HG02943 (cell line): Measurements from ENCODE around the gene TNP2.

ENCODE experiments used
- ATAC-seq: cut with Tn5 transposase; IDR thresholded peaks from one replicate; pipeline ENCODE4 v1.9.1; 2021; ENCODE audit warnings: mild to moderate bottlenecking, low read depth, moderate library complexity; ENCODE audit not compliant: unreplicated experiment

Gene TNP2

DNA sequence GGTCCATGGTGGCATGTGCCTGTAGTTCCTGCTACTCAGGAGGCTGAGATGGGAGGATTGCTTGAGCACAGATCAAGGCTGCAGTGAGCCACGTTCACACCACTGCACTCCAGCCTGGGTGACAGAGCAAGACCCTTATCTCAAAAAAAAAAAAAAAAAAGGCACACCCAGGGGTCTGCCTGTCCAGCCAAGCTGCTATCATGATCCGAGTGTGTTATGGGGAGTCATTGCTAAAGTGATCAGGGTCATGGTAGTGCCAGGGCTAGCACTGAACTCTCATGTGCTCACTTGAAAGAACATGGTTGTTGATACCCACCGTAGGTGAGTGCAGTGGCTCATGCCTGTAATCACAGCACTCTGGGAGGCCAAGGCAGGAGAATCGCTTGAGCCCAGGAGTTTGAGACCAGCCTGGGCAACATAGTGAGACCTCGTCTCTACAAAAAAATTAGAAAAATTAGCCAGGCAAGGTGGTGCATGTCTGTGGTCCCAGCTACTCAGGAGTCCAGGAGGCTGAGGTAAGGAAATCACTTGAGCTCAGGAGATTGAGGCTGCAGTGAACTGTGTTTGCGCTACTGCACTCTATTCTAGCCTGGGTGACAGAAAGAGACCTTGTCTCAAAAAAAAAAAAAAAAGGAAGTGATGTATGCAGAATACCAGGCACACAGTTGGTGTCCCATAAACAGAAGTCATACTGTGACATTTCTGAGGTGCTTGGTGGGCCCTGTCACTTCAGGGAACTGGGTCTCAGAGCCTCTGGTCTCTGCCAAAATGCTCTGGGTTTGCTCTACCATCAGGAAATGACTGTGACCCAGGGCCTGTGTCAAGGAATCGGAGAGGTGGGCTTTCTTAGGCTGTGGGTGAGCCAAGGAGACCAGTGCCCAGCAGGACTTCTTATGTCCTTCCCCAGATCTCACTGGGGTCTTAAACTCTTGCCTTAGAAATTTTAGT, 9.8 kb upstream of the TNP2 start:
- ATAC-seq, result no peak

DNA sequence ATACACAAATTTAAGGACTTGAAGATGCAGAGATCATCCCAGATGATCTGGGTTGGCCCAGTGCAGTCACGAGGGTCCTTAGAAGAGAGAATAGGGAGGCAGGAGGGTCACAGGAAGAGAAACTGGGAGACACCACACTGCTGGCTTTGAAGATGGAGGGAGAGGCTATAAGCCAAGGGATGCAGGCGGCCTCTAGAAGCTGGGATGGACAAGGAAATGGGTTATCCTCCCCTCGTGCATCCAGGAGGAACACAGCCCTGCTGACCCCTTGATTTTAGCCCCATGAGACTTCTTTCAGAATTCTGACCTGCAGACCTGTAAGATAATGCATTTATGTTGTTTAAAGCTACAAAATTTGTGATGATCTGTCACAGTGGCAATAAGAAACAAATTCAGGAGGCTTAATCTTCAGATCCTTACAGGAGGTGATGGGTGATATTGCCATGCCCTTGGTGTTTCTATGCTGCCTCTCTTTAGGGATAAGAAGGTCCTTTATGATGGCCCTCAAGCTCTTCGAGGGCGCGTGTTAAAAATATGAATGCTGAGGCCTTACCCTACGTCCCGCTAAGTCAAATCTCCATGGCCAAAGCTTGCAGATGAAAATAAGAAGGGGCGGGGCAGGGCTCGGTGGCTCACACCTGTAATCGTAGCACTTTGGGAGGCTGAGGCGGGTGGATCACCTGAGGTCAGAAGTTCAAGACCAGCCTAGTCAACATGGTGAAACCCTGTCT, 8.6 kb upstream of the TNP2 start:
- ATAC-seq, result no peak

DNA sequence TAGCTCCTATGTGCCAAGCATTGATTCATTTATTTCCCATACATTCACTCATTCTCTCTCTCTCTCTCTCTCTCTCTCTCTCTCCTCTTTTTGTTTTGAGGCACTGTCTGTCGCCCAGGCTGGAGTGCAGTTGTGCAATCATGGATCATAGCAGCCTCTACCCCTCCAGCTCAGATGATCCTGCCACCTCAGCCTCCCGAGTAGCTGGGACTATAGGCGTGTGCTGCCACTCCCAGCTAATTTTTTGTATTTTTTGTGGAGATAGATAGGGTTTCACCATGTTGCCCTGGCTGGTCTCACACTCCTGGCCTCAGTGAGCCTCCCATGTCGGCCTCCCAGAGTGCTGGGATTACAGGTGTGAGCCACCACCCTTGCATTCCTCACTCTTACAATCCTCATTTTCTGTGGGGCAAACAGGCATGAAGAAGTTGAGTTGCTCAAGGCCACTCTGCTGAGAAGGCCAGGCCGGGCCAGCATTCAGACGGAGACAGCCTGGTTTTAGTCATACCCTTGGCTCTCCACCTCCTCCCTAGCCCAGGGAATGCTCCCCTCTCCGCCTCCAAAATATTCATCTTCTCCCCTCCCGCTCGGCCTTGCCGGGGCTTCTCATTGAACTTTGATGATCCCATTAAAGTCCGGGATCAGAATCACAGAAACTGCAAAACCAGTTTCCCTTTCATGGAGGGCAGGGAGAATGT, 7.9 kb upstream of the TNP2 start:
- ATAC-seq, result no peak

DNA sequence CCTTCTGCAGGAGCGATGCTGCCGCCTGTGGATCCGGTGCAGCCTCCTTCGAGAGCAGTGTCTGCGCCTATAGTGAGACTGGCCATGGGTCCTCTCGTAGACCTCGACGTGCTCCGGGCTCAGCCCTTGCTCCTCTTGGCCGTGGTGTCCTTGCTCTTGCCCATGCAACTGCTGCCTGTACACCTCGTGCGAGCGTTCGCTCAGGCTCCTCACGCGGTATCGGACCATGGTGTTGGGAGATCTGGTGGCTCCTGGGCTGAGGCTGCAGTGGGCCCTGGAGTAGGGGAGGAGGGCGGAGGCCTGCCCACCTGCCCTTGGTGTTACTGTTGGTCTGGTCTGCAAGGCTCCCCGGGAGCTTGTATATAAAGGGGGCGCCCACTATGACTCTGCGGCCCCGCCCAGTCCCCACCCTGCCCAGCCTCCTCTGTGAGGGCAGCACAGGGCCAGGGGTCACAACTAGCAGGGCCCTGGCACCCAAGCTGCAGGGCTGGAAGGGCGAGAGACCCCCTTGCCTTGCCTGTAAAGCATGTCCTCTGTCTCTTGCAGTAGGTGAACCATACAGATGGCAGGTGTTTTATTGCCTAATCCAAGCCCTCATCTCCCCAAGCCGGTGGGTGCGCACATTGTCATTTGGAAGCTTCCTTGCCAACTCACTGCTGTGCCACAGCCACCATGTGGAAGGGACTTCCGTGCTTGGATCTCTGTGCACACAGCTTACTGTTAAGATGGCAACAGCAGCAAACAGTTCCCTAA, 7.2 kb upstream of the TNP2 start, which contains the start of gene PRM2:
TSS of gene PRM2 (minus strand) at position 338 of the 753 bp plus-strand sequence. CDS start at position 228, 110 bp downstream.
- no peak for ATAC-seq

DNA sequence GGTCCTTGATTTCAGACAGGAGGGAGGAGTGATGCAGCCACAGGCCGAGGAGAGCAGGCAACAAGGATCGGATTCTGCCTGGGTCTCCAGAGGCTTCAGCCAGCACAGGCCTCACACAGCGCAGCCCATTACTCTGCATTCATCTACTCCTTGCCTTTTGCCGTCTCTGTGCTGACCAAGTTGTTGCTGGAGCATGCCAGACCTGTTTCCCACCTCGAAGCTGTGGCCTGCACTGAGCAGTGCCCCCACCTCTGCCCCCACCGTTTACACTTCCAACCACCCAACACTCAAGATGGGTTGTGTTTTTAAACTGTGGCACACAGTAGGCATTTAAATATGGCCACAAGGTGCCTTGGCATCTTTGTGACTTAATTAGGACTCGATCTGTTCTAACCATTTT, 5.8 kb upstream of the TNP2 start:
- no peak for ATAC-seq

DNA sequence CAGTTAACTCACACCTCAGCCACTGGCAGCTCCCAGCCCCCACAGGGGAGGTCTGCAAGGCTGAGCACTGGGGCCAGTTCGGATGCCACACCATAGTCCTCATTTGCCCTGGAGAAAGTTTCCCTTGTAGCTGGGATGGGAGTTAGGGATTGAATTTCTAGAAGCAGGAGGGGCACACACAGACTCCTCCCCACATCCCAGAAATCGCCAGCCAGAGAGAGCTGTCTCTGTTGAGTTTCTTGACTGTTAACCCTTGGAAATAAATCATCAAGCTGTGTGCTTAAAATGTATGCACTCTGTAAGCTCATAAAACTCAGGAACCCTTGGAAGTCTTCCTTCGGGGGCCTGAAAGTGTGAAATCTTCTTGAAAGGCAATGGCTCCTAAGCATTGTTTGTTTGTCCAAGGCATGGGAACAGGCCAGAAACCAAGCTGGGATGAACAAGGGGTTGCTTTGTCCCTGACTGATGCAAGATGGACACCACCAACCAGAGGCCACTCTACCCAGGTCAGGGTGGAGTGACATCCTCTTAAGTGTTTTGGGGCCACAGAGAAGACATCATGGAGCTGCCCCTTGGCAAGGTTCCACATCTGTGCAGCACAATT, 4.7 kb upstream of the TNP2 start:
- no peak for ATAC-seq

DNA sequence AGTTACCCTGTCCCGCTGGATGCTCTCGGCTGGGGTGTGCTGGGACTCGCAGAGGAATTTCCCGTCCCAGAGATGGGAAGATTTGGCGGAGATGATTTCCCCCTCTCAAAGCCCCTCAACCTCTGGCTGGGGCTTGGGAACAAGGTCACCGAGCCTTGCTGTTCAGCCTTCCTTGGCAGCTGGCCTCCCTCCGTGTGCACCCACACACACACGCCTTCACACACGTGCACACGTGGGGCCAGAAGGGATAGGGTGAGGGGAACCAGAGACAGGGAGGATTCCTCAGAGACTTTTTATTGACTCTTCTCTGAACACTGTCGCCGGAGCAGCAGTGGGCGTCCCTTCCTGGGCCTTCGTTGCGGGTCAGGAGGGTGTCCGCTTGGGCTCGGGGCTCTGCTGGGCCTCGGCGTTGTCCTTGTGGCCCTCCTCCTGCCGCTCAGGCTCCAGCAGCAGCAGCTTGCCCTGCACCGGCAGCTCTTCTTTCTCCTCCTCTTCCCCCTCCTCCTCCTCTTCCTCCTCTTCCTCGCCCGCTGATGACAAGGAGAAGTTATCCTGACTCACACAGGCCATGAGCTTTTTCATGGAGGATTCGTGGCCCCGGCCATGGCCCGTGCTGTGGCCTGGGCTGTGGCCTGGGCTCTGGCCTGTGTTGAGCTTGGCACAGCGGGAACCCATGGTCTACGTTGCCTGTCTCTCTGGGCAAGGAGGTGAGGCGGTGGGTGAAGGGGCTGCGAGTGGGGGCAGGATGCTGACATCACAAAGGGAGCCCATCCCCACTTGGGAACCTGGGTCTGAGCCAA, 4.0 kb upstream of the TNP2 start, which contains the start of gene PRM3:
TSS of gene PRM3 (minus strand) at position 709 of the 800 bp plus-strand sequence. CDS start at position 675, 34 bp downstream.
- no peak for ATAC-seq

DNA sequence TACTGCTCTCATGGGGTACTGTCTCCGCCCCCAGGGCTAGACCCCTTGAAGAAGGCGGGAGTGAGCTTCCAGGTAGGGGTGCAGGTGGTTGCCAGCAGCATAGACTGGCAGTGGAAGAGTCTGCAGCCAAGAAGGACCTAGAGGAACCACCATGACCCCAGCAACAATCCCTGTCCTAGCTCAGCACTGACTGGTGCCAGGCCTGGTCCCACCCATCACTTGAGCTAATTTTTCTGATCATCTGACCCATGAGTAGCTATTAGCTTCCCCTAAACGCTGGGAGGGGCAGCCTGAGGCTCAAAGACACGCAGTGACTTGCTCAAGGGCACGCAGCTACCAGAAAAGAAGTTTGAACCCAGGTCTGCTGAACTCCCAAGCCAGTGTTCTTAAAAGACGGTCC, 3.4 kb upstream of the TNP2 start:
- ATAC-seq, result no peak

DNA sequence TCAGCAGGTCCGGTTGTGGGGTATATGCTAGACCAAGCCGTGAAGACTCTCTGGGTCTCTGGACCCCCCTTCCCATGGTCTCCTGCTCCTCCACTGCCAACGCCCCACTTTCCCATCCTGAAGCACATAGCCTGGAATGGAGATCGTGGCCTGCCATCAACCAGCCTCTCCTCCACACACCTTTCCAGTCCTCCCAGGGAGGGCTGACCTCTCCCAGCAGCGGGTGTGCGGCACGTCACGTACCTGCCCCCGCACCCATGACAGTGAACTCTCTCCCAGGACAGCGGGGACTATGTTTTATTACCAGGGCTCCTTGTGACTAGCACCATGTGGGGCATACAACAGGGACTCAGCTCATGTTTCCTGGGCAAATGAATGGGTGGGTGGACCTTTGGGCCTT, 2.5 kb upstream of the TNP2 start:
- no peak for ATAC-seq

DNA sequence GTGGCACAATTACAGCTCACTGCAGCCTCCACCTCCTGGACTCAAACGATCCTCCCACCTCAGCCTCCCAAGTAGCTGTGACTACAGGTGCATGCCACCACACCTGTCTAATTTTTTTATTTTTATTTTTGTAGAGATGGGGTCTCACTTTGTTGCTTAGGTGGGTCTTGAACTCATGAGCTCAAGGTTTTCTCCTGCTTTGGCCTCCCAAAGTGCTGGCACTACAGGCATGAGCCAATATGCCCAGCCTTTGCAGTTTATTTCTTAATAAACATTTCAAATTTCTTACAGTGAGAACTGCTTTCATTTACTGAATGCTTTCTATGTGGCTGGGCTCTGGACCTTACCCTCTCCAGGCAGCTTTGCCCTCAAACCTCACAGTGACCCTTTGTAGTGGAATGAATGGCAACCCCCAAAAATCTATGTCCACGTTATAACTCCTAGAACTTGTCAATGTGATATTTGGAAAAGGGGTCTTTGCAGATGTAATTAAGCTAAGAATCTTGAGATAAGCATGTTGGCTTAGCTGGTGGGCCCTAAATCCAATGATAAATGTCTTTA, 1.6 kb upstream of the TNP2 start:
- no peak for ATAC-seq

DNA sequence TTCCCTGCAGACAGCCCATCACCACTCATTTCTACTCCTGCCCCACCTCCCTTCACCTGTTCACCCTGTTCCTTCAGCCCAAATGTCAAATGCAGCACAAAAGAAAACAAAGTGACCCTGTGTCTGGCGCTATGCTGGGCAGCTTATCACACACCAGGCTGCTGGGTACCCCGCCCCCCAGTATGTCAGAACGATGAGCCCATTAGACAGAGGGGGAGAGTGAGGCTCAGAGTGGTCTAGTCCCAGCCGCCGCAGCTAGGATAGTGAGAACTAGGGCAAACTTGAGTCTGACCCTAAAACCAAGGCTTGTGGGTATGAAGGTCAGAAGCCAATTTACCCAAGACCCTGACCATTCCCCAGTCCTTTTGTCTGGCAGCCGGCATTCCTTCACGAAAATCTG, 4.0 kb downstream of the TNP2 start:
- no peak for ATAC-seq

DNA sequence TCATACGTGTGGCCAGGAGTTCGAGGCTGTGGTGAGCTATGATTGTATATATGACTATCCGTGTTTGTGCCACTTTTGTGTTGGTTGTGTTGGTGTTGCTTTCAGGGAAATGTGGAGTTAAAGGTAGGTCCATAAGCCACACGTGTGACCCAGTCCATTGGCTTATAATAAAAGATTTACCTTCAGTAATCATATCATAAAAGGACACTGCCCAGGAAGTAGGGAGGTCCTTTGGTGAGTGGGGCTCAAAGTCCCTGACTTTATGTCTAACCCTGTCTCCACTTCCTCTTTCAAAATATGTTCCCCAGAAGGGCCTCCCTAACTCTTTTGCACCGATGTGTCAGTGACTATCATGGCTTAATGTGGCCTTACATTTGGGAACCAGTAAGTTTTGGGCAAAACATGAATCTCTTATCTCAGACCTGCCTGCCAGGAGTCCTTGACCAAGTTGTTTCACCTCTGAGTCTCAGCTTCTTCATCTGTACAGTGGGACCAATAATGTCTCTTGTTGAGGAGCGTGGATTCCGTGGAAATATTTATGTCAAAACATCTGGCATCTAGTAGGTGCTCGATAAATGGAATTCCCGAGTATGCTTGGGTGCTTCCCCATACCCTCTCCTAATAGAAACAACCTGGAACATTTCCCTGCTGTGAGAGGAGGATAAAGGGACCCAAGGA, 4.8 kb downstream of the TNP2 start:
- ATAC-seq, result no peak

DNA sequence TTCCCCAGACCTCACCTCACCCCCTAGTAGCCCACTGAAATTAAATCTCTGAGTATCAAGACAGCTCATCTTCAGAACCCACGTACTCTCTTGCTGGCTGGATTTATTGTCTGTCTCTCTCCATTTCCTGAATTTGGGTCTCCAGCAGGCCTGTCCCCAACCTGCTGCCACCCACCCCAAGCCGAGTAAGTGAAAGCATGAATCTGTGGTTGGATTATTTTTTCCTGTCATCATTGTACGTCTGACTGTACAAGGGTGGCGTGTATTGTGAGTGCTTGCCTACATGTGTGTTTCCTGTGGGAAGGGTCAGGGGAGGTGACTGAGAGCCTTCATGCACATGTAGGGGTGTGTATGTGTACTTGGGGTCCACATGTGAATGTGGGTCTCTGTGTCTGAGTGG, 5.4 kb downstream of the TNP2 start:
- no peak for ATAC-seq

DNA sequence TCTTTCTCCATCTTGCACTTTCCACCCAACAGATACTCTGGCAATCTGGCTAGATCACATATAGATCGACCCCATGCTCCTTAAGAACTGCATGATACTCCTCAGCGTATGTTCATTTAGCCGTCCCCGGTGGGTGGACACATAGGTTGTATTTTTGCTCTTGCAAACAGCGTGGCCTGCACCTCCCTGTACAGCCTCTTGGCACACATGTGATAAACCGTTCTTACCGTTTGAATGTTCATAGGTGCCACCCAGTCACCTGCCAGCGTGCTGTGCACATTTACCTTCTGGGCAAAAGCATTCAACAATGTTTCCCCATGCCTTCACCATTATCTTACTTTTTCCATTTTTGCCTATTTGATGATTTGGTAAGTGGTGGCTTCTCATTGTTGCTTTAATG, 6.2 kb downstream of the TNP2 start:
- no peak for ATAC-seq

DNA sequence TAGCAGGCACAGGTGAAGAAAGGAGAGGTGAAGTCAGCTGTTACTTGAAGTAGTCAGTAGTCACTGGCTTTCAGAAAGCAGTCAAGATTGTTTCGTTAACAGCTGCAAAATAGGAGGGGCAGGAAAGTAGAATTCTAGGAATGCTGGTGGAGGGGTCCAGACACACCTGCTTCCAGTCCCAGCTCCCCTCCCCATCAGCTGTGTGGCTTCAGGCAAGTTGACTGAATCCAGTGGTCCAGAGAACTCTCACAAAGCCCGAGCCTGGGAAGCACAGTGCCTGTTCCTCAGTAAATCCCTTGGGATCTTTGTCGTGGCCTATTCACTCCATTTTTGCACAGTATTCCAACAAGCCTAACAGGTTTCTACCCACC, 8.5 kb downstream of the TNP2 start:
- ATAC-seq, result no peak

DNA sequence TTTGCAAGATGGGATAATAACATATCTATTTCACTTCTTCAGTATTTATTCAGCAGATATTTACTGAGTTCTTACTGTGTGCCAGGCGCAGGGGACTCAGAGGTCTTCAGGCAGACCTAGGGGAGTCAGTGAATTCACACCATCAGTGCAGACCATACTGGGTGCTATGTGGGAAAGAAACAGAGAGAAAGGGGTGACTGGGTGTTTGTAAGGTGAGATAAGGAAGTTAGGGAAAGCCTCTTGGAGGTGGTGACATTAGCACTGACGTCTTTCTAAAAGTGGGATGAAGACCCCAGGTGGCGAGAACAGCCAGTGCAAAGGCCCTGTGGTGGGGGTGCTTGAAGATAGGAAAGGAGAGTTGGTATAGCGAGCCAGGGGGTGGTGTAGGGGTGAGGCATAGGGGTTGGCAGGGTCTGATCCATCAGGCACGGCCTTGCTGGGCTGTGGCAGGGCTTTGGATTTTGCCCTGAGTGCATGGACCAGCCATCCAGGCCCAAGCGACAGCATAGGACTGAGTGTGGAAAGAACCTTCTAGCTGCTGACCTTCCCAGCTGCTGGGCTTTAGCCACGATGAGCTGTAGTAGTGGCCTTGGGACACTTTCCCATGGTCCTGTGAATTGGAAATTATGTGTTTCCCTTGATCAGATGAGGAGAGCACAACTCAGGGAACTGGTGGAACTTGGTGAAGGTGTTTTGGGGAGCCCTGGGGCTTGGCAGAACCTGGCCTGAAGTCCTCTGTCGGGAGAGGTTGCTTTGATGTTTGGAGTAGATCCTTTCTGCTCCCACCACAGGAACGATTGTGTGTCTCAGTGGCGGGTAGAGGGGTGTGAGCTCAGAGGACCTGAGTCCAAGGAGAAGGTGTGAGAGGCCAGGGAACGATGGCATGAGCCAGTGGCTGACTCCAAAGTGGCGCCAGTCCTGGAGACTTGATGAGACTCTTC, 9.2 kb downstream of the TNP2 start:
- no peak for ATAC-seq
